ENCODE measurements around the gene FNDC5. TPM values are rescaled to one million over a fixed set of nuclear protein-coding genes. Genes with fewer than 3 reads are reported as not detected.

FNDC5 gene
- total and polyA plus RNA-seq, 2 experiments from 2014 or later, result 0.33 TPM; not detected in 1

- H3K27ac ChIP-seq, result no peak overlapping the region
- in situ Hi-C loops (cut with MboI), result no loop called here
- DNase-seq, result no peak
- no peak for TF ChIP-seq EZH2phosphoT487 (IDR thresholded peaks at IDR 0.05; ENCODE audit: insufficient read depth, low read depth)
- no peak for TF ChIP-seq EZH2 (IDR thresholded peaks at IDR 0.05; ENCODE audit: insufficient read depth, poor library complexity, severe bottlenecking)
- no peaks in the 10 kb centered on the region for H3K9me3 ChIP-seq (ENCODE audit: low read depth)
- peaks cover 6% of the 10 kb centered on the region; the same call in 1 of the 2 replicates for H3K4me1 ChIP-seq (ENCODE audit: insufficient read depth)
- no peak overlapping the region for H3K9ac ChIP-seq
- H3K79me2 ChIP-seq (ENCODE audit: insufficient read depth), result no peaks in the 10 kb centered on the region
- no peak overlapping the region for H3K4me2 ChIP-seq (ENCODE audit: unreplicated experiment)
- no peak overlapping the region for H3K4me3 ChIP-seq
- no peaks in the 10 kb centered on the region for H3K9me2 ChIP-seq (ENCODE audit: insufficient read depth)
- H3F3A ChIP-seq (ENCODE audit: insufficient read depth), result no peaks in the 10 kb centered on the region
- no peaks in the 10 kb centered on the region for H4K20me1 ChIP-seq (ENCODE audit: insufficient read depth)
- no peak overlapping the region for H2AFZ ChIP-seq
- H3K27me3 ChIP-seq (replicated peaks; ENCODE audit: insufficient read depth), result no peaks in the 10 kb centered on the region
- peaks cover 33% of the 10 kb centered on the region for H3K36me3 ChIP-seq (ENCODE audit: low read depth)
- 91% methylated on average over 7 of the region's 7 CpGs for WGBS, 2 experiments (ENCODE audit: low coverage in 1 of 2, low lambda C conversion rate in 2 of 2, missing lambda C conversion rate in 2 of 2)
Measured at GRCh38 chr1:32858791-32859190, 11.9 kb downstream of the FNDC5 start.

- Histone ChIP-seq H3K9ac (no peak overlapping the region), H2AFZ (no peak overlapping the region), H3K9me3 (ENCODE audit: low read depth) (no peaks in the 10 kb centered on the region), H3K36me3 (ENCODE audit: low read depth) (peaks cover 33% of the 10 kb centered on the region), H3F3A (ENCODE audit: insufficient read depth) (no peaks in the 10 kb centered on the region), H3K27ac (no peak overlapping the region), H3K79me2 (ENCODE audit: insufficient read depth) (no peaks in the 10 kb centered on the region), H3K27me3 (replicated peaks; ENCODE audit: insufficient read depth) (no peaks in the 10 kb centered on the region), H4K20me1 (ENCODE audit: insufficient read depth) (no peaks in the 10 kb centered on the region), H3K4me3 (no peak overlapping the region), H3K4me1 (ENCODE audit: insufficient read depth) (peaks cover 6% of the 10 kb centered on the region; the same call in 1 of the 2 replicates), H3K9me2 (ENCODE audit: insufficient read depth) (no peaks in the 10 kb centered on the region), H3K4me2 (ENCODE audit: unreplicated experiment) (no peak overlapping the region)
- TF ChIP-seq EZH2phosphoT487 (IDR thresholded peaks at IDR 0.05; ENCODE audit: insufficient read depth, low read depth) (no peak), EZH2 (IDR thresholded peaks at IDR 0.05; ENCODE audit: insufficient read depth, poor library complexity, severe bottlenecking) (no peak)
- DNase-seq, result no peak
- WGBS, 2 experiments (ENCODE audit: low coverage in 1 of 2, low lambda C conversion rate in 2 of 2, missing lambda C conversion rate in 2 of 2), result 96 to 98% methylated on average over 2 of the region's 2 CpGs
- in situ Hi-C loops (cut with MboI), result no loop called here
Measured at GRCh38 chr1:32858136-32858535, 12.6 kb downstream of the FNDC5 start.

GRCh38 chr1:32855861-32856617, 14.7 kb downstream of the FNDC5 start:
- Histone ChIP-seq H3K4me1 (ENCODE audit: insufficient read depth) (no peaks in the 10 kb centered on the region), H3K9me2 (ENCODE audit: insufficient read depth) (no peaks in the 10 kb centered on the region), H3K9ac (no peak overlapping the region), H3K27me3 (replicated peaks; ENCODE audit: insufficient read depth) (no peaks in the 10 kb centered on the region), H3F3A (ENCODE audit: insufficient read depth) (no peaks in the 10 kb centered on the region), H3K36me3 (ENCODE audit: low read depth) (peaks cover 33% of the 10 kb centered on the region), H3K4me3 (no peak overlapping the region), H3K27ac (no peak overlapping the region), H3K4me2 (ENCODE audit: unreplicated experiment) (no peak overlapping the region), H3K79me2 (ENCODE audit: insufficient read depth) (no peaks in the 10 kb centered on the region), H3K9me3 (ENCODE audit: low read depth) (no peaks in the 10 kb centered on the region), H4K20me1 (ENCODE audit: insufficient read depth) (no peaks in the 10 kb centered on the region), H2AFZ (no peak overlapping the region)
- in situ Hi-C loops (cut with MboI), result no loop called here
- no peak for DNase-seq
- no peak for TF ChIP-seq EZH2phosphoT487 (IDR thresholded peaks at IDR 0.05; ENCODE audit: insufficient read depth, low read depth)
- TF ChIP-seq EZH2 (IDR thresholded peaks at IDR 0.05; ENCODE audit: insufficient read depth, poor library complexity, severe bottlenecking), result no peak
- 96 to 97% methylated on average over 13 of the region's 13 CpGs for WGBS, 2 experiments (ENCODE audit: low coverage in 1 of 2, low lambda C conversion rate in 2 of 2, missing lambda C conversion rate in 2 of 2)

GRCh38 chr1:32848354-32849063, 22.2 kb downstream of the FNDC5 start:
- WGBS, 2 experiments (ENCODE audit: low coverage in 1 of 2, low lambda C conversion rate in 2 of 2, missing lambda C conversion rate in 2 of 2), result 48 to 52% methylated on average over 2 of the region's 2 CpGs

More at GRCh38 chr1:32848354-32849063, 22.2 kb downstream of the FNDC5 start:
- no peak for DNase-seq
- Histone ChIP-seq H3F3A (ENCODE audit: insufficient read depth) (no peaks in the 10 kb centered on the region), H3K9ac (no peak overlapping the region), H3K79me2 (ENCODE audit: insufficient read depth) (no peaks in the 10 kb centered on the region), H3K4me2 (ENCODE audit: unreplicated experiment) (no peak overlapping the region), H3K4me1 (ENCODE audit: insufficient read depth) (no peaks in the 10 kb centered on the region), H3K27me3 (replicated peaks; ENCODE audit: insufficient read depth) (no peaks in the 10 kb centered on the region), H3K36me3 (ENCODE audit: low read depth) (0 out of 2 replicates have a peak, but pooled peaks cover 10% of the 10 kb centered on the region), H4K20me1 (ENCODE audit: insufficient read depth) (no peaks in the 10 kb centered on the region), H2AFZ (no peak overlapping the region), H3K4me3 (no peak overlapping the region), H3K9me2 (ENCODE audit: insufficient read depth) (no peaks in the 10 kb centered on the region), H3K27ac (no peak overlapping the region), H3K9me3 (ENCODE audit: low read depth) (no peaks in the 10 kb centered on the region)
- in situ Hi-C loops (cut with MboI), result no loop called here
- TF ChIP-seq EZH2phosphoT487 (IDR thresholded peaks at IDR 0.05; ENCODE audit: insufficient read depth, low read depth), result no peak
- TF ChIP-seq EZH2 (IDR thresholded peaks at IDR 0.05; ENCODE audit: insufficient read depth, poor library complexity, severe bottlenecking), result no peak
